ENCODE data around the gene MICOS13. TPM values are rescaled to one million over a fixed set of nuclear protein-coding genes. Genes with fewer than 3 reads are reported as not detected.

The MICOS13 gene
- total RNA-seq, 1 donor from 2014 or later, result 7.5 TPM

DNA sequence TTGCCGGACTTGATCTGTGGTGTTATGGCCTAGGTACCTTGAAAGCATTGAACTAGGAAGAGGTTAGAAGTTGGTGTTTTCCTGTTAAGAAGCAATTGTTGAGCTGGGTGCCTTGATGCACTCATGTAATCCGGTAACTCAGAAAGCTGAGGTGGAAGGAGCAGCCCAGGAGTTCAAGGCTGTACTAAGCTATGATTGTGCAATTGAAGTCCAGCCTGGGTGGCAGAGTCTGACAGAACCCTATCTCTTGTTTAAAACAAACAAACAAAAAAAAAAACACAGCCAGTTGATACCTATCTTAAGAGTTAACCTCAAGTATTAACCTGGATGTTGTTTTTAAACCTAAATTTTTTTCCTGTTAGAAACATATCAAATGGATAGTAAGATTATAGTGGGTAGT lies 38.1 kb downstream of the MICOS13 start:
- Histone ChIP-seq H3F3A (ENCODE audit: low read depth) (peaks cover 5% of the 10 kb centered on the region), H3K4me1 (no peaks in the 10 kb centered on the region), H2AFZ (replicated peaks) (no peak overlapping the region), H3K36me3 (peaks cover 6% of the 10 kb centered on the region), H3K79me2 (ENCODE audit: low read depth) (peaks cover 100% of the 10 kb centered on the region), H3K9me3 (ENCODE audit: low read depth) (no peaks in the 10 kb centered on the region), H3K4me2 (no peak overlapping the region), H3K4me3 (no peak overlapping the region), H3K27me3 (no peaks in the 10 kb centered on the region), H3K27ac (no peak overlapping the region), H3K9ac (no peak overlapping the region), H4K20me1 (ENCODE audit: low read depth) (peaks cover 100% of the 10 kb centered on the region)
- peaks cover 41% of the 10 kb centered on the region for H3K36me3 Mint-ChIP-seq
- TF ChIP-seq, protein P1, sequence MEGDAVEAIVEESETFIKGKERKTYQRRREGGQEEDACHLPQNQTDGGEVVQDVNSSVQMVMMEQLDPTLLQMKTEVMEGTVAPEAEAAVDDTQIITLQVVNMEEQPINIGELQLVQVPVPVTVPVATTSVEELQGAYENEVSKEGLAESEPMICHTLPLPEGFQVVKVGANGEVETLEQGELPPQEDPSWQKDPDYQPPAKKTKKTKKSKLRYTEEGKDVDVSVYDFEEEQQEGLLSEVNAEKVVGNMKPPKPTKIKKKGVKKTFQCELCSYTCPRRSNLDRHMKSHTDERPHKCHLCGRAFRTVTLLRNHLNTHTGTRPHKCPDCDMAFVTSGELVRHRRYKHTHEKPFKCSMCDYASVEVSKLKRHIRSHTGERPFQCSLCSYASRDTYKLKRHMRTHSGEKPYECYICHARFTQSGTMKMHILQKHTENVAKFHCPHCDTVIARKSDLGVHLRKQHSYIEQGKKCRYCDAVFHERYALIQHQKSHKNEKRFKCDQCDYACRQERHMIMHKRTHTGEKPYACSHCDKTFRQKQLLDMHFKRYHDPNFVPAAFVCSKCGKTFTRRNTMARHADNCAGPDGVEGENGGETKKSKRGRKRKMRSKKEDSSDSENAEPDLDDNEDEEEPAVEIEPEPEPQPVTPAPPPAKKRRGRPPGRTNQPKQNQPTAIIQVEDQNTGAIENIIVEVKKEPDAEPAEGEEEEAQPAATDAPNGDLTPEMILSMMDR (IDR thresholded peaks at IDR 0.05), result no peak
- no peak for TF ChIP-seq EZH2 (IDR thresholded peaks at IDR 0.05)
- TF ChIP-seq EZH2phosphoT487 (IDR thresholded peaks at IDR 0.05), result no peak
- no peak for DNase-seq (ENCODE audit: low spot score)
- H3K4me3 Mint-ChIP-seq, result no peak overlapping the region
- H3K9me3 Mint-ChIP-seq, result no peaks in the 10 kb centered on the region
- peaks cover 2% of the 10 kb centered on the region for H3K27me3 Mint-ChIP-seq (ENCODE audit: insufficient read depth, low read depth)
- H3K4me1 Mint-ChIP-seq, result no peaks in the 10 kb centered on the region
- no peak overlapping the region for H3K27ac Mint-ChIP-seq

DNA sequence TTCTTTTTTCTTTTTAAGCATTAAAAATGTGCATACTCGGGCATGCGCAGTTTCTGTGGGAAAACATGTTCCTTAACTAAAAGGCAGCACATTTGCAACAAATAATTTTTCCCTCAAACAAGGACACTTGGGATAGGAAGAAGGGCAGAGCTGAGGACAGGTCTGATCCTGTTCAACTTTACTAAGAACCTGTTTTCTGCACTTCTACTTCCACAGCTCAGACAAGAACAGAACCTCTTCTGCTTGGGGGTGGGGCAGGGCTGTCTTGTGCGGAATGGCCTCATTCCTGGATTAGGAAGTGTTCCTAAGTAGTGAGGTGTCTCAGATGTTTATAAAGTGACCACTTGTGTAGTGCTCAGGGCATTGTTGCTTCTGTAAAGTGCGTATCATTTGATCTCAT lies 39.1 kb downstream of the MICOS13 start:
- peaks cover 2% of the 10 kb centered on the region for H3K27me3 Mint-ChIP-seq (ENCODE audit: insufficient read depth, low read depth)
- no peak overlapping the region for H3K4me3 Mint-ChIP-seq
- peaks cover 30% of the 10 kb centered on the region for H3K36me3 Mint-ChIP-seq
- Histone ChIP-seq H4K20me1 (ENCODE audit: low read depth) (peaks cover 96% of the 10 kb centered on the region), H3F3A (ENCODE audit: low read depth) (peaks cover 5% of the 10 kb centered on the region), H2AFZ (replicated peaks) (no peak overlapping the region), H3K9ac (no peak overlapping the region), H3K4me3 (no peak overlapping the region), H3K4me2 (no peak overlapping the region), H3K4me1 (no peaks in the 10 kb centered on the region), H3K27ac (no peak overlapping the region), H3K36me3 (peaks cover 4% of the 10 kb centered on the region), H3K27me3 (no peaks in the 10 kb centered on the region), H3K9me3 (ENCODE audit: low read depth) (no peaks in the 10 kb centered on the region), H3K79me2 (ENCODE audit: low read depth) (peaks cover 100% of the 10 kb centered on the region)
- H3K4me1 Mint-ChIP-seq, result no peaks in the 10 kb centered on the region
- peak overlapping the region; percentile 12 for H3K27ac Mint-ChIP-seq
- TF ChIP-seq EZH2phosphoT487 (IDR thresholded peaks at IDR 0.05) (no peak), EZH2 (IDR thresholded peaks at IDR 0.05) (no peak)
- TF ChIP-seq, protein P1 (IDR thresholded peaks at IDR 0.05), result no peak
- DNase-seq (ENCODE audit: low spot score), result no peak
- no peaks in the 10 kb centered on the region for H3K9me3 Mint-ChIP-seq

DNA sequence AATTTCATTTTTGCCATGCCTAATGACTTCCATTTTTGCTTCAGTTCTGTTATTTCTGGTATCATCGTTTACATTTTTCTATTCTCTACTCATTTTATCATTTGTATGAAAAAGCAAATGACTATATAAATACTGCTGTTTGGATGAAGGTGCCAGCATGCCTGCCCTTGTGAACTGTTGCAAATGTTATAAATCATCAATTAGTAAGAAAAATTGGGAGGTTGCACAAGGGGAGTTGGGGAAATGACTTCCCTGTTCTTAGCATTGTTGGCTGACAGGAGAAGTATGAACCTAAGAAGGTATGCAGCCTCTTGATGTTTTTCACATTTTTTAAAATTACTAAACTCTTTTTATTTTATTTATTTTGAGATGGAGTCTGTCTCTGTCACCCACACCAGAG lies 42.3 kb downstream of the MICOS13 start:
- Histone ChIP-seq H3K27me3 (no peaks in the 10 kb centered on the region), H3K9me3 (ENCODE audit: low read depth) (no peaks in the 10 kb centered on the region), H3F3A (ENCODE audit: low read depth) (peaks cover 10% of the 10 kb centered on the region), H2AFZ (replicated peaks) (no peak overlapping the region), H4K20me1 (ENCODE audit: low read depth) (peaks cover 95% of the 10 kb centered on the region), H3K4me1 (no peaks in the 10 kb centered on the region), H3K27ac (no peak overlapping the region), H3K79me2 (ENCODE audit: low read depth) (peaks cover 100% of the 10 kb centered on the region), H3K9ac (no peak overlapping the region), H3K4me2 (no peak overlapping the region), H3K4me3 (no peak overlapping the region), H3K36me3 (no peaks in the 10 kb centered on the region)
- no peaks in the 10 kb centered on the region for H3K9me3 Mint-ChIP-seq
- peaks cover 16% of the 10 kb centered on the region for H3K36me3 Mint-ChIP-seq
- no peak overlapping the region for H3K27ac Mint-ChIP-seq
- no peak for TF ChIP-seq EZH2phosphoT487 (IDR thresholded peaks at IDR 0.05)
- no peak for TF ChIP-seq EZH2 (IDR thresholded peaks at IDR 0.05)
- TF ChIP-seq, protein P1 (IDR thresholded peaks at IDR 0.05), result no peak
- no peak for DNase-seq (ENCODE audit: low spot score)
- peaks cover 2% of the 10 kb centered on the region for H3K27me3 Mint-ChIP-seq (ENCODE audit: insufficient read depth, low read depth)
- no peak overlapping the region for H3K4me3 Mint-ChIP-seq
- H3K4me1 Mint-ChIP-seq, result no peaks in the 10 kb centered on the region
